Measurements from ENCODE around the gene SCEL.
"Not testable (repeated sequence)": the region's sequence is repeated elsewhere in the genome, so short reads cannot be mapped to it uniquely, and the experiment has no call there.

Gene SCEL

GRCh38 chr13:77619655-77620054 is 84.1 kb downstream of the SCEL start:
- DNase-seq (ENCODE audit: low spot score) = no peak
- TF ChIP-seq CTCF (IDR thresholded peaks at IDR 0.05; ENCODE audit: extremely low read depth, missing control alignments) = no peak

GRCh38 chr13:77620138-77620537 is 84.6 kb downstream of the SCEL start:
- DNase-seq (ENCODE audit: low spot score) = no peak
- no peak for TF ChIP-seq CTCF (IDR thresholded peaks at IDR 0.05; ENCODE audit: extremely low read depth, missing control alignments)

GRCh38 chr13:77623806-77624205 is 88.3 kb downstream of the SCEL start:
- DNase-seq (ENCODE audit: low spot score) = no peak
- TF ChIP-seq CTCF (IDR thresholded peaks at IDR 0.05; ENCODE audit: extremely low read depth, missing control alignments) = no peak

GRCh38 chr13:77628170-77628569 is 92.7 kb downstream of the SCEL start:
- DNase-seq (ENCODE audit: low spot score) = no peak
- TF ChIP-seq CTCF (IDR thresholded peaks at IDR 0.05; ENCODE audit: extremely low read depth, missing control alignments) = no peak

- no peak for TF ChIP-seq CTCF (IDR thresholded peaks at IDR 0.05; ENCODE audit: extremely low read depth, missing control alignments)
- no peak for DNase-seq (ENCODE audit: low spot score)
Observed at GRCh38 chr13:77637588-77637987, 102.1 kb downstream of the SCEL start.

- no peak for TF ChIP-seq CTCF (IDR thresholded peaks at IDR 0.05; ENCODE audit: extremely low read depth, missing control alignments)
- no peak for DNase-seq (ENCODE audit: low spot score)
Observed at GRCh38 chr13:77650409-77650808, 114.9 kb downstream of the SCEL start.

GRCh38 chr13:77653301-77653700 is 117.8 kb downstream of the SCEL start:
- no peak for TF ChIP-seq CTCF (IDR thresholded peaks at IDR 0.05; ENCODE audit: extremely low read depth, missing control alignments)
- no peak for DNase-seq (ENCODE audit: low spot score)

- not testable (repeated sequence) for DNase-seq (ENCODE audit: low spot score)
Observed at GRCh38 chr13:77660016-77660415, 124.5 kb downstream of the SCEL start.

Data from GM20000 (cell line).